Endothelial cell of umbilical vein (primary cell): Measurements from ENCODE around the gene UBAP1. TPM values are rescaled to one million over a fixed set of nuclear protein-coding genes. Genes with fewer than 3 reads are reported as not detected.

Experiments used
- BruUV-seq: library from RNA; stranded (reverse); fragments of 400-500 nt; replicated peaks from 2 replicates; lab custom pipeline; 2021; lab: Mats Ljungman, UMichigan
- CTCF ChIA-PET: fragments of 300-600, 350-600 bp; sonication (Branson Sonifier 250); formaldehyde crosslinking; loops from one replicate; lab custom pipeline; 2021; ENCODE audit warnings: antibody characterized with exemption, inconsistent platforms; lab: Charles Lee
- POLR2A ChIA-PET: fragments of 300-600, 350-600 bp; sonication (Branson Sonifier 250); formaldehyde crosslinking; loops from one replicate; lab custom pipeline; 2021; ENCODE audit warnings: antibody characterized with exemption, inconsistent platforms; lab: Charles Lee
- DNase-seq: peaks from one replicate; pipeline ENCODE4 v3.0.0-alpha.2; 2011; ENCODE audit warnings: low read depth, low spot score
- FAIRE-seq: peaks from 2 replicates; lab custom pipeline; 2011; peaks lifted over from hg19 to GRCh38; lab: Jason Lieb, UNC
- H2AFZ ChIP-seq: 2 replicates; pipeline ENCODE4 v1.6.0; 2012; ENCODE audit warnings: low read depth, low read length, control low read depth, inconsistent platforms
- H3K27ac ChIP-seq: 2 replicates; pipeline ENCODE4 v1.5.1; 2011; ENCODE audit warnings: low read depth, mild to moderate bottlenecking, control low read depth, low read length, moderate library complexity; ENCODE audit not compliant: insufficient read depth
- H3K27me3 ChIP-seq, 2 experiments: 2 replicates each; pipeline versions ENCODE4 v1.6.0 to v1.6.1; 2011; ENCODE audit warnings: low read length in 2 of 2, mixed read lengths in 1 of 2; ENCODE audit not compliant: control insufficient read depth in 2 of 2, insufficient read depth in 2 of 2
- H3K36me3 ChIP-seq, 2 experiments: 2 replicates in 1 of 2; 3 replicates in 1 of 2; pipeline ENCODE4 v1.5.1; 2011; ENCODE audit warnings: low read length in 2 of 2, mild to moderate bottlenecking in 1 of 2, moderate library complexity in 1 of 2; ENCODE audit not compliant: control insufficient read depth in 2 of 2, insufficient read depth in 2 of 2; ENCODE audit errors: extremely low read depth in 1 of 2
- H3K4me1 ChIP-seq: 3 replicates; pipeline ENCODE4 v1.5.1; 2011; ENCODE audit warnings: mild to moderate bottlenecking, low read length; ENCODE audit not compliant: control insufficient read depth, insufficient read depth; ENCODE audit errors: extremely low read depth
- H3K4me2 ChIP-seq: 2 replicates; pipeline ENCODE4 v1.6.1; 2011; ENCODE audit warnings: low read length, control low read depth, mixed read lengths; ENCODE audit not compliant: insufficient read depth
- H3K4me3 ChIP-seq, 3 experiments: fragments of 200-600 bp in 1 of 3; sonication (generic), shearing (Covaris generic) in 1 of 3; replicated peaks in 1 of 3; 2 replicates each; pipeline ENCODE4 v1.5.1; 2011 to 2016; ENCODE audit warnings: control low read depth in 3 of 3, low read length in 3 of 3, mild to moderate bottlenecking in 2 of 3, inconsistent platforms in 1 of 3, low read depth in 1 of 3, moderate library complexity in 1 of 3; ENCODE audit not compliant: insufficient read depth in 1 of 3
- H3K79me2 ChIP-seq: 2 replicates; pipeline ENCODE4 v1.6.0; 2012; ENCODE audit warnings: low read length, inconsistent platforms; ENCODE audit not compliant: control insufficient read depth, insufficient read depth
- H3K9ac ChIP-seq: replicated peaks from 2 replicates; pipeline ENCODE3; 2011; ENCODE audit warnings: low read length, control low read depth; ENCODE audit not compliant: insufficient read depth; ENCODE audit errors: extremely low read depth
- H3K9me1 ChIP-seq: replicated peaks from 3 replicates; pipeline ENCODE4 v1.6.0; 2011; ENCODE audit warnings: mild to moderate bottlenecking, low read length; ENCODE audit not compliant: control insufficient read depth, insufficient read depth; ENCODE audit errors: extremely low read depth
- H3K9me3 ChIP-seq: replicated peaks from 2 replicates; pipeline ENCODE4 v1.5.1; 2012; ENCODE audit warnings: low read length, inconsistent platforms; ENCODE audit not compliant: control insufficient read depth, insufficient read depth
- H4K20me1 ChIP-seq: replicated peaks from 2 replicates; pipeline ENCODE3; 2011; ENCODE audit warnings: mild to moderate bottlenecking, low read length; ENCODE audit not compliant: control insufficient read depth, insufficient read depth; ENCODE audit errors: extremely low read depth
- CTCF ChIP-seq, 2 donors: IDR thresholded peaks; 1 replicate in 1 of 2; 2 replicates in 1 of 2; pipeline ENCODE4 v1.5.1; 2011; ENCODE audit warnings: low read length in 2 of 2, mild to moderate bottlenecking in 2 of 2, moderate library complexity in 2 of 2, control low read depth in 1 of 2, inconsistent platforms in 1 of 2, low read depth in 1 of 2; ENCODE audit not compliant: insufficient read depth in 1 of 2; ENCODE audit errors: extremely low read depth in 1 of 2
- EZH2 ChIP-seq: IDR thresholded peaks from 2 replicates; pipeline ENCODE4 v1.6.1; 2012; ENCODE audit warnings: borderline replicate concordance, low read depth, mild to moderate bottlenecking, moderate library complexity, low read length, inconsistent platforms; ENCODE audit not compliant: severe bottlenecking
- FOS ChIP-seq: IDR thresholded peaks from 2 replicates; pipeline ENCODE4 v1.6.1; 2011; ENCODE audit warnings: mild to moderate bottlenecking, low read length, moderate library complexity, borderline replicate concordance; ENCODE audit not compliant: insufficient read depth
- GATA2 ChIP-seq: IDR thresholded peaks from 2 replicates; pipeline ENCODE4 v1.7.0; 2011; ENCODE audit warnings: low read depth, mild to moderate bottlenecking, moderate library complexity, mixed read lengths, low read length; ENCODE audit not compliant: insufficient read length, insufficient read depth
- JUN ChIP-seq: IDR thresholded peaks from 2 replicates; pipeline ENCODE4 v1.6.1; 2011; ENCODE audit warnings: borderline replicate concordance, low read depth; ENCODE audit not compliant: insufficient read length, insufficient read depth
- MAX ChIP-seq: IDR thresholded peaks from 2 replicates; pipeline ENCODE4 v1.6.1; 2011; ENCODE audit not compliant: insufficient read depth, insufficient read length
- MYC ChIP-seq: IDR thresholded peaks from one replicate; pipeline ENCODE4 v1.6.1; 2011; ENCODE audit warnings: mild to moderate bottlenecking, low read depth, low read length
- POLR2A ChIP-seq: IDR thresholded peaks from 2 replicates; pipeline ENCODE4 v1.6.1; 2012; ENCODE audit warnings: low read depth, mild to moderate bottlenecking, control low read depth, low read length
- POLR2AphosphoS5 ChIP-seq: IDR thresholded peaks from 2 replicates; pipeline ENCODE4 v1.6.1; 2012; ENCODE audit warnings: low read depth, mild to moderate bottlenecking, control low read depth, low read length, moderate library complexity; ENCODE audit not compliant: insufficient read depth
- dilution Hi-C: fragments of 300-500 bp; cut with MboI; formaldehyde crosslinking; loops from one replicate; pipeline ENCODE4 v1.15.0; 2019; ENCODE audit warnings: low sequenced_read_pairs; ENCODE audit not compliant: extremely low pct_ligation_motif_present
- intact Hi-C: fragments of 100-400 bp; cut with micrococcal nuclease; formaldehyde crosslinking; loops from one replicate; pipeline ENCODE4 v1.10.0; 2022
- polyA plus RNA-seq, 4 experiments: library from polyadenylated mRNA; depleted of rRNA in 3 of 4; stranded (reverse) in 3 of 4; unstranded in 1 of 4; fragments of >200 nt; gene quantifications; 2 replicates each; pipeline versions ENCODE4 v1.2.1 to v1.2.3, GENCODE V29; 2011 to 2012; ENCODE audit warnings: missing spikeins in 1 of 4
- total RNA-seq: library from RNA; stranded (reverse); gene quantifications from 2 replicates; pipeline ENCODE4 v1.2.3, GENCODE V29; 2021

UBAP1 gene
- total and polyA plus RNA-seq, 2 donors (not counting 3 experiments of a cell fraction or from before 2014, with no cell fraction given): 38.8 TPM

- peaks cover 11% of the 10 kb centered on the region for H3K4me1 ChIP-seq
- intact Hi-C loops: no loop called here
- dilution Hi-C loops: no loop called here
- ChIA-PET POLR2A (no interaction called here), CTCF (interaction anchor here (1.0 to 2.1 kb wide), 3 partner anchors 11 to 25 kb away, joined by 3 to 5 read pairs (median 3); no protein-coding TSS in a partner anchor)
- H3K9me1 ChIP-seq: no peaks in the 10 kb centered on the region
- no peaks in the 10 kb centered on the region for H3K9me3 ChIP-seq
- BruUV-seq: no TSS peak
- no peak overlapping the region for H3K9ac ChIP-seq
- H3K4me3 ChIP-seq: no peak overlapping the region
- FAIRE-seq (no peak), DNase-seq (no peak)
- H3K4me2 ChIP-seq: no peak overlapping the region
- no peaks in the 10 kb centered on the region for H3K36me3 ChIP-seq
- H2AFZ ChIP-seq: no peak overlapping the region
- H3K79me2 ChIP-seq: no peaks in the 10 kb centered on the region
- H3K27ac ChIP-seq: no peak overlapping the region
- TF ChIP-seq POLR2AphosphoS5: no peak
- TF ChIP-seq POLR2A: no peak
- no peak for TF ChIP-seq MYC
- no peak for TF ChIP-seq MAX
- TF ChIP-seq EZH2: no peak
- no peak for TF ChIP-seq CTCF (IDR thresholded peaks at IDR 0.05; ENCODE audit: extremely low read depth in 1 of 2, insufficient read depth in 1 of 2, low read depth in 1 of 2, low read length in 2 of 2)
- TF ChIP-seq GATA2: no peak
- TF ChIP-seq JUN: no peak
- no peak for TF ChIP-seq FOS
- H3K27me3 ChIP-seq: no peaks in the 10 kb centered on the region
- no peaks in the 10 kb centered on the region for H4K20me1 ChIP-seq
These were observed 97.9 kb downstream of the UBAP1 start for GRCh38 chr9:34276772-34277171.
